Measurements from ENCODE around the gene FAM237A. TPM values are rescaled to one million over a fixed set of nuclear protein-coding genes. Genes with fewer than 3 reads are reported as not detected.
A peak's percentile ranks its signal among the peaks of the same experiment; 100 is the strongest.

FAM237A gene
- 2.0 TPM for total RNA-seq
- long read RNA-seq, result 0 reads

GRCh38 chr2:206642075-206643025 is at the start of gene FAM237A:
TSS of gene FAM237A (plus strand) at chr2:206642487. CDS start at chr2:206644237, 1,750 bp downstream.
- DNase-seq (peak; percentile 29), ATAC-seq (peak; percentile 52)
- intact Hi-C loops (cut with micrococcal nuclease), result no loop called here

GRCh38 chr2:206597717-206598218 is 44.5 kb upstream of the FAM237A start:
- intact Hi-C loops (cut with micrococcal nuclease), result no loop called here
- DNase-seq, result no peak
- ATAC-seq, result no peak

- ATAC-seq, result no peak
Observed at GRCh38 chr2:206603243-206603642, 39.0 kb upstream of the FAM237A start.

GRCh38 chr2:206610451-206610850 is 31.8 kb upstream of the FAM237A start:
- intact Hi-C loops (cut with micrococcal nuclease), result no loop called here
- no peak for ATAC-seq
- no peak for DNase-seq

More at GRCh38 chr2:206603243-206603642, 39.0 kb upstream of the FAM237A start:
- DNase-seq, result no peak
- intact Hi-C loops (cut with micrococcal nuclease), result no loop called here

GRCh38 chr2:206611191-206611590 is 31.1 kb upstream of the FAM237A start:
- intact Hi-C loops (cut with micrococcal nuclease), result no loop called here
- DNase-seq (no peak), ATAC-seq (no peak)

GRCh38 chr2:206611736-206612135 is 30.6 kb upstream of the FAM237A start:
- DNase-seq (no peak), ATAC-seq (no peak)
- intact Hi-C loops (cut with micrococcal nuclease), result no loop called here

- peak; percentile 47 for ATAC-seq
- DNase-seq, result no peak
- intact Hi-C loops (cut with micrococcal nuclease), result no loop called here
Observed at GRCh38 chr2:206614811-206615210, 27.5 kb upstream of the FAM237A start.

- intact Hi-C loops (cut with micrococcal nuclease), result no loop called here
- DNase-seq (no peak), ATAC-seq (peak; percentile 71)
Observed at GRCh38 chr2:206615417-206616089, 26.7 kb upstream of the FAM237A start.

GRCh38 chr2:206616151-206616550 is 26.1 kb upstream of the FAM237A start:
- intact Hi-C loops (cut with micrococcal nuclease), result no loop called here
- no peak for ATAC-seq
- DNase-seq, result no peak

- ATAC-seq, result no peak
- no peak for DNase-seq
- intact Hi-C loops (cut with micrococcal nuclease), result no loop called here
Observed at GRCh38 chr2:206619011-206619410, 23.3 kb upstream of the FAM237A start.

GRCh38 chr2:206626108-206626507 is 16.2 kb upstream of the FAM237A start:
- DNase-seq, result no peak
- intact Hi-C loops (cut with micrococcal nuclease), result no loop called here
- ATAC-seq, result no peak

GRCh38 chr2:206627632-206628031 is 14.7 kb upstream of the FAM237A start:
- ATAC-seq (no peak), DNase-seq (no peak)
- intact Hi-C loops (cut with micrococcal nuclease), result no loop called here

GRCh38 chr2:206631340-206631739 is 10.9 kb upstream of the FAM237A start:
- DNase-seq, result no peak
- intact Hi-C loops (cut with micrococcal nuclease), result no loop called here
- no peak for ATAC-seq

- DNase-seq, result no peak
- ATAC-seq, result no peak
- intact Hi-C loops (cut with micrococcal nuclease), result no loop called here
Observed at GRCh38 chr2:206635015-206635414, 7.3 kb upstream of the FAM237A start.

- intact Hi-C loops (cut with micrococcal nuclease), result no loop called here
- ATAC-seq (no peak), DNase-seq (no peak)
Observed at GRCh38 chr2:206639636-206640035, 2.7 kb upstream of the FAM237A start.

- DNase-seq, result no peak
- ATAC-seq, result no peak
- intact Hi-C loops (cut with micrococcal nuclease), result no loop called here
Observed at GRCh38 chr2:206641226-206641625, 1.1 kb upstream of the FAM237A start.

- ATAC-seq (no peak), DNase-seq (no peak)
- intact Hi-C loops (cut with micrococcal nuclease), result no loop called here
Observed at GRCh38 chr2:206647985-206648384, 5.7 kb downstream of the FAM237A start.

- ATAC-seq (no peak), DNase-seq (no peak)
- intact Hi-C loops (cut with micrococcal nuclease), result no loop called here
Observed at GRCh38 chr2:206657087-206657486, 14.8 kb downstream of the FAM237A start.

GRCh38 chr2:206665251-206665650 is 23.0 kb downstream of the FAM237A start:
- intact Hi-C loops (cut with micrococcal nuclease), result no loop called here
- no peak for DNase-seq
- ATAC-seq, result no peak
